Body of pancreas (tissue), 4 donors: ENCODE measurements around the gene UGT2A3.

Source experiments
- CTCF ChIP-seq, 7 experiments: fragments of 450-650 bp in 4 of 7; fragments of 200-600 bp in 3 of 7; sonication (generic) in 3 of 7; IDR thresholded peaks; one replicate each; pipeline ENCODE4 v1.5.1; 2016 to 2019; ENCODE audit warnings: antibody characterized with exemption in 7 of 7
- POLR2A ChIP-seq, 3 donors: fragments of 450-650 bp; IDR thresholded peaks; one replicate each; pipeline ENCODE4 v1.6.1; 2016; ENCODE audit warnings: antibody characterized with exemption in 3 of 3, mild to moderate bottlenecking in 2 of 3

GRCh38 chr4:68896749-68897148 lies 54.9 kb downstream of the UGT2A3 start:
- TF ChIP-seq POLR2A (IDR thresholded peaks at IDR 0.05) (no peak), CTCF (IDR thresholded peaks at IDR 0.05) (no peak)
